ENCODE data around the gene NCAPD3.
A peak's percentile ranks its signal among the peaks of the same experiment; 100 is the strongest.
"Not testable (repeated sequence)": the region's sequence is repeated elsewhere in the genome, so short reads cannot be mapped to it uniquely, and the experiment has no call there.

NCAPD3 gene, protein sequence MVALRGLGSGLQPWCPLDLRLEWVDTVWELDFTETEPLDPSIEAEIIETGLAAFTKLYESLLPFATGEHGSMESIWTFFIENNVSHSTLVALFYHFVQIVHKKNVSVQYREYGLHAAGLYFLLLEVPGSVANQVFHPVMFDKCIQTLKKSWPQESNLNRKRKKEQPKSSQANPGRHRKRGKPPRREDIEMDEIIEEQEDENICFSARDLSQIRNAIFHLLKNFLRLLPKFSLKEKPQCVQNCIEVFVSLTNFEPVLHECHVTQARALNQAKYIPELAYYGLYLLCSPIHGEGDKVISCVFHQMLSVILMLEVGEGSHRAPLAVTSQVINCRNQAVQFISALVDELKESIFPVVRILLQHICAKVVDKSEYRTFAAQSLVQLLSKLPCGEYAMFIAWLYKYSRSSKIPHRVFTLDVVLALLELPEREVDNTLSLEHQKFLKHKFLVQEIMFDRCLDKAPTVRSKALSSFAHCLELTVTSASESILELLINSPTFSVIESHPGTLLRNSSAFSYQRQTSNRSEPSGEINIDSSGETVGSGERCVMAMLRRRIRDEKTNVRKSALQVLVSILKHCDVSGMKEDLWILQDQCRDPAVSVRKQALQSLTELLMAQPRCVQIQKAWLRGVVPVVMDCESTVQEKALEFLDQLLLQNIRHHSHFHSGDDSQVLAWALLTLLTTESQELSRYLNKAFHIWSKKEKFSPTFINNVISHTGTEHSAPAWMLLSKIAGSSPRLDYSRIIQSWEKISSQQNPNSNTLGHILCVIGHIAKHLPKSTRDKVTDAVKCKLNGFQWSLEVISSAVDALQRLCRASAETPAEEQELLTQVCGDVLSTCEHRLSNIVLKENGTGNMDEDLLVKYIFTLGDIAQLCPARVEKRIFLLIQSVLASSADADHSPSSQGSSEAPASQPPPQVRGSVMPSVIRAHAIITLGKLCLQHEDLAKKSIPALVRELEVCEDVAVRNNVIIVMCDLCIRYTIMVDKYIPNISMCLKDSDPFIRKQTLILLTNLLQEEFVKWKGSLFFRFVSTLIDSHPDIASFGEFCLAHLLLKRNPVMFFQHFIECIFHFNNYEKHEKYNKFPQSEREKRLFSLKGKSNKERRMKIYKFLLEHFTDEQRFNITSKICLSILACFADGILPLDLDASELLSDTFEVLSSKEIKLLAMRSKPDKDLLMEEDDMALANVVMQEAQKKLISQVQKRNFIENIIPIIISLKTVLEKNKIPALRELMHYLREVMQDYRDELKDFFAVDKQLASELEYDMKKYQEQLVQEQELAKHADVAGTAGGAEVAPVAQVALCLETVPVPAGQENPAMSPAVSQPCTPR (N-terminal part only)

DNA sequence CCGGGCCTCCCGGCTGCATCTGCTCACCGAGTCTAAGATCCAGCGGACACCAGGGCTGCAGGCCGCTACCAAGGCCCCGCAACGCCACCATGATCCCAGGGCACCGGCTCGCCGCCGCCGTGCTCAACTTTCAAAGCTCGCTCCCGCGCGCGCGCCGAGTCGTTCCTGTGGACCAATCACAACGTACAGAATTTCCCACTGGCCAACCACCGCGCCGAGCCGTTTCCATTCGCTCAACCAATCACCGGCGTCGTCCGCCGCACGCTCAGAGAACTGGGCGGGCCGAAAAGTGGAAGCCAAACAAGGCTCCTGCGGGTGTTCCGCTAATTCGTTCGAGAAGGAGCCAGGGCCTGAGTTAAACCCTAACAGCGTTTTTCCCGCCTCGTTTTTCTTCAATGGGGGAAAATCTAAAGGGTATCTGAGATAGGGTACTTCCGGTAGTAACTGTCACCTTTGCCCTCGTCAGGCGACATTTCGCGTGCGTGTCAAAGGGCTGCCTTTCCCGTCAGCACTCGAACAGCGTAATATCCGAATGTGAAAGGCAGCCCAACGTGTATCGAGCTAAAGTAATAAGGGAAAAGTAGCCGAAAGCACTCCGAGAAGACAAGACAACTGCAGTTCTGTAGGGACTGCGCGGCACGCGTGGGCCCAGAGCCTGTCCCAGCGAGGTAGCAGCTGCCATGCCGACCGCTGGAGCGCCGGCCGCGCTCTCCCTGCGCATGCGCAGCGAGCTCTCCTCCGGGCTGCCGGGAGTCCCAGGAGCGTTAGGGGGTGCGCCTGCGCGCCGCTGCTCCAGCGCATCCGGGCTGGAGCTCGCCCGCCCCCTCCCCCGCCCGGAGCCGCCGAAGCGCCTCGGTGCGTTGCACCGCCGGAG, at the start of gene NCAPD3, which contains the start of gene VPS26B:
TSS of gene NCAPD3 (minus strand) at position 132 of the 874 bp plus-strand sequence. CDS start at position 91, 41 bp downstream.
TSS of gene VPS26B (plus strand) at position 836 of the 874 bp plus-strand sequence. CDS start 452 bp downstream, outside the sequence.
- peak; percentile 89 to 95 (median 91) for DNase-seq (ENCODE audit: low read depth in 2 of 3, low spot score in 2 of 3)

DNA sequence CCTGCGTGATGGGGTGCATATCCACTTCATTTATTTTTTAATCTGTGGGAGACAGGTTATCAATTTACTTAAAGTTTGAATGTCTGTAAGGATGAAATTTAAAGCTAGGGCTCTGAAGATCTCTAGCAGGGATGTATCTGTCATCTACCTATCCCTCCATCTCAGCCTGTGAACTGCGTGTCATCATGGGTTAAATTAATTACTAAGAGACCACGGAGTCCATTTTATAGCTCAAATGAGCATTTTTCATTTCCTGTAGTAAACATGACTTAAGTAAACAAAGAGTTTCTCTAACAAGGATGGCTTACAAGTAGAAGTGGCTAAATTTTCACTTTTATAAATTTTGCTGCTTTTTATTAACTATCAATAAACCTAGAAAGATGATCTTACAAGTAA, 49.5 kb upstream of the NCAPD3 start:
- no peak for DNase-seq (ENCODE audit: low read depth in 2 of 3, low spot score in 2 of 3)

DNA sequence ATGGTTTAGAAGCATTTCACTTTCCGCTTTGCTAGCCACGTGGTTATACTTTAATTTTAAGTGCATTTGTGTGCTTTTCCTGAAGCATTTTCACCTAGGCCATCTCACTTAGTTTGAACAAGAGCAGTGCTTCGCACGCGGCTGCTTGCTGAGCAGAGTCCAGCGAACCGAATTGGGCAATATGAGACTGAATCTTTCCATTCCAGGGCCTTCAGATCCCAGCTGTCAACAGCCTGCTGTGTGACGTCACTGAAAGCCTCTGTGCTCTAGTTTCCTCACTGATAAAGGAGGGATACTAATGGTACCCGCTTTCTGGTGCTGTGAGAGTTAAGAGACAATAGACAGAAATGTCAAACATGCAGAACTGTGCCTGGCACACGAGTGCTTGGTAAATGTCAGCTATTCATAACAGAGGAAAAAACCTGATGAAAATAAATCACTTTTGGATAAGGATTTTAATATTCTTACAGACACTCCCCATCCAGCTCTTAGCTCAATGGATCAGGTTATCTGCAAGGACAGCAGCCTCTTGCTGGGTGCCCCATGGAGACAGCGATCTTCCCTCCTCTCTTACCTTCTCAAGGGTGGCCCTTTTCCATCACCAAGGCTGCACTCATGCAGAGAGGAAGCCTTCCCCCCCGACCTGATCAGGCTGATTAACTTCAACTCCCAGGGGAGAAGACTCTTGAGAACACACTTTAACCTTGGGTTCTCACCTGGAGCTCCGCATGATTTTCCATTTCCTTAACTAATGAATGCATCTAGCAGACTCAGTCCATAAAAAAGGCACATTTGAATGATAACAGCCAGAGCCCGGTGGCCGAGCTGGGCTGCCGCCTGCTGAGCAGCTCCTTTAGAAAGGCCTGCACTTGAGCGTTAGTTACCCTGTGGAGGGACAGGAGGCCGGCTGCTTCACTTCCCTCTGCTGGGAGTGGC, 48.9 kb upstream of the NCAPD3 start:
- DNase-seq (ENCODE audit: low read depth in 2 of 3, low spot score in 2 of 3), result no peak

DNA sequence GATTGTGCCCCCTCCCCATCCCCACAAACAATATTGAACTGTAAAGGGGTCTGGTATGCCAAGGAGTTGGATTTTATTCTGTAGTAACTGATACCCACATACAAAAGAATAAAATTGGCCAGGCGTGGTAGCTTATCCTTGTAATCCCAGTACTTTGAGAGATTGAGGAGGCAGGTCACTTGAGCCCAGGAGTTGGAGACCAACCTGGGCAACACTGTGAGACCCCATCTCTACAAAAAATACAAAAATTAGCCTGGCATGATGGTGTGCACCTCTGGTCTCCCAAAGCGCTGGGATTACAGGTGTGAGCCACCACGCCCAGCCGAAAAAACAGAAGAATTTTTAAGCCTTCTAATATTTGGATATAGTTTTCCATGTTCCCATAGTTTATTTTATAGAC, 48.2 kb upstream of the NCAPD3 start:
- DNase-seq (ENCODE audit: low read depth in 2 of 3, low spot score in 2 of 3), result no peak

DNA sequence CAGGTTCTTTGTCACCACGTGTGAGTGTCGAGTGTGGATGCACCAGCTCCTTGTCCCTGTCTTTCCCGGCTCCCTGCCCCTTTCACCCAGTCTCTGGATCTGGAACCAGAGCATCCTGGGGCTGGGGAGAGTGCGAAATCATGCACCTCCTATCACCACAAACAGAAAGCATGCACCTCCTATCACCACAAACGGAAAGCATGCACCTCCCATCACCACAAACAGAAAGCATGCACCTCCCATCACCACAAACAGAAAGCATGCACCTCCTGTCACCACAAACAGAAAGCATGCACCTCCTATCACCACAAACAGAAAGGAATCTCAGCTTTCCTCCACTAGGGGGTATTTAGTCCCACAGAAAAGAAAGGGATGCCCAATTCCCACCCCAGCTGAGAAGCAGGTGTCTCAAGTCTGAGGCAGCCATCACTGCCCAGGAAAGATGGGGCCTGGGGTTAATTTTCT, 46.5 kb upstream of the NCAPD3 start:
- no peak for DNase-seq (ENCODE audit: low read depth in 2 of 3, low spot score in 2 of 3)

DNA sequence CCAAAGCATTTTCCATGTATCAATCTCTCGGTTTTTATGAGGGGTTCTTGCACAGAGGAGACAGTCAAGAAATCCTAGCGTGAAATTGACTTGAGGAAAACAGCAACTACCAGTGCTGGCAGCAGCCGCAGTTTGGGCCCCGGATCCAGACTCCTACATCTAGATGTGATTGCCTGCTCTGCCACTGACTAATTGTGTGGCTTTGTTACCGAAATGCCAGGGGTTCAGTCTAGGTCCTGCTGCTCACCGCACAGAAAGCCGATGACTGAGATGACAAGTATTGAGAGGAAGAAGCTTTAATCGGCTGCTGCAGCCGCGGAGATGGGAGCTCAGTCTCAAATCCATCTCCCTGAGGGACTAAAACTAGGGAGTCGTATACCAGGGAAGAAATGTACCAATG, 44.2 kb upstream of the NCAPD3 start:
- no peak for DNase-seq (ENCODE audit: low read depth in 2 of 3, low spot score in 2 of 3)

DNA sequence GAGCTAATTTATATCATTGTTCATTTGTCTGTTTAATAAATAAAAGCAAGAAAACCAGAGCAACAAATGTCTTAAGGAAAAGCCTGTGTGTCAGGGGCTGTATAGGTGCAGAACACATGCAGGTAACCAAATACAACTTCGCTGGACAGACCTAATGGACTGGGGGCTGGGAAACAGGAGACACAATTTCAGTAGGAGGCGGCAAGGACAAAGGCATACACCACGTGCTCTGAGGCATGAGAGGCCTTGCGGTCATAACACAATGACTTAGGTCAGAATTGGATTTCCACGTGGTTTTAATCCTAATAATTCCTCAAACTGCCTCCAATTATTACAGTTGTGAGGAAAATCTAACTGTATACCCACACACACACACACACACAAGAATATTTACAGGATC, 43.7 kb upstream of the NCAPD3 start:
- DNase-seq (ENCODE audit: low read depth in 2 of 3, low spot score in 2 of 3), result no peak

DNA sequence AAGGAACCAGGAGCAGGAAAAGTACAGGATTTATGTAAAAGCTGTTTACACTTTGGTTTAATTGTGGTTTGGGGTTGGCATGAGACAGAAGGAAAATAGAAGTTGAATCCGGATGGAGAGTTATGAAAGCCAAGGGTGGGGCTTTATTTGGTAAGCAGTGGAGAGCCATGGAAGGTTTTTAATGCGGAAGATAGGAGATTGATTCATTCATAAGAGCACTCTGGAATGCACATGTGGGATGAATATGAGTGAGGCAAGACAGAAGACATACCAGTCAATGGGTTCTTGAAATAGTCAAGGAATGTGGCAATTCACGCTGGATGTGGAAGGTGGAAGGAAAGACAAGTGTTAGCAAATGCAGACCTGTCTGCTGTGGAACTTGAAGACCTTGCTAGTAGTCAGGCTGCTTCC, 43.1 kb upstream of the NCAPD3 start:
- no peak for DNase-seq (ENCODE audit: low read depth in 2 of 3, low spot score in 2 of 3)

DNA sequence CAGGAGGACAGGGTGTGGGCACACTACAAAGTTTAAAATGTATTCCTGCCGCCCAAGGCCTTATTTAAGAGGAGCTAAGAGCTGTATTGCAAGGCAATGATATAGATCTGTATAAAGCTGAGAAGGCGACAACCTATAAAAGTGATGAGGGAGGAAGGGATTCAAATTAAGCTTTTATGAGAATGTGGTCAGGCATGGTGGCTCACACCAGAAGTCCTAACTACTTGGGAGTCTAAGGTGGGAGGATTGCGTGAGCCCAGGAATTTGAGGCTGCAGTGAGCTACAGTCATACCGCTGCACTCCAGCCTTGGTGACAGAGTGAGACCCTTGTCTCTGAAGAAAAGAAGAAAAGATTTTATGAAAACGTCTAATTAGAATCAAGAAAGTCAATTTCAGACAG, 42.7 kb upstream of the NCAPD3 start:
- DNase-seq (ENCODE audit: low read depth in 2 of 3, low spot score in 2 of 3), result no peak

DNA sequence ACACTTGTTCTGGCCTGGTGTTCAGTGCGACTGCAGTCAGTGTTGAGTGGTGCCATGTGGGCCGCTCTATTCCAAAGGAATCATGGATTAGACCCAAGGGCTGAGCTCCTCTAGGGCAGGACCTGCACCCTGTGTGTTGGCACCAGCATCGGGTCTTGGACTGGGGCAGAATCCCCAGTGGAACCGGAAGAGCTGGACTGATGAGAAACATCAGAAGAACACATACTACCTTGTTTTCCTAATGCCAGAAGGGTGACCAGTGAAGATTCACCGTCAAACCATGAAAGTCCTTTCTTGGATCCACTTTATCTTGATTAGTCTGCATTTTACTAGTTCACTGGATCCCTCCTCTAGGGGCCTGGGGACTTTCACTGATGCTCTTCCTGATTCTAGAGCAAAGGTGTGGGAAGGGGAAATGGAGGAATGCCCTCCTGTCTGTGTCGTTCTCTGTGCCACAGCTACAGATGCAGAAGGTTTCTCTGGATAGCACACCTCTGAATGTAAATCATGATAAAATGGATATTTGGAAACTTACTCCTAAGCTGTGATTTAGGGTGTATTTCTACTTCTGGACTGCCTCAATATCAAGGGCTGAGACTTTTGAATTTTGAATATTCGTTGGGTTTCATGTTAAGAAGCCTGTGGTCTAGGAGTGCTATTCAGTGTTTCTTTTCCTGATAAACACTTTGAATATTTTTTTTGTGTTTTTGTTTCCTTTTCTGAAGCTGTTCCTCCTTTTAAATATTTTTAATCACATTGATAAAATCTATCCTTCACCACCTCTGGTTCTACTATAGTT, 41.4 kb upstream of the NCAPD3 start:
- no peak for DNase-seq (ENCODE audit: low read depth in 2 of 3, low spot score in 2 of 3)

DNA sequence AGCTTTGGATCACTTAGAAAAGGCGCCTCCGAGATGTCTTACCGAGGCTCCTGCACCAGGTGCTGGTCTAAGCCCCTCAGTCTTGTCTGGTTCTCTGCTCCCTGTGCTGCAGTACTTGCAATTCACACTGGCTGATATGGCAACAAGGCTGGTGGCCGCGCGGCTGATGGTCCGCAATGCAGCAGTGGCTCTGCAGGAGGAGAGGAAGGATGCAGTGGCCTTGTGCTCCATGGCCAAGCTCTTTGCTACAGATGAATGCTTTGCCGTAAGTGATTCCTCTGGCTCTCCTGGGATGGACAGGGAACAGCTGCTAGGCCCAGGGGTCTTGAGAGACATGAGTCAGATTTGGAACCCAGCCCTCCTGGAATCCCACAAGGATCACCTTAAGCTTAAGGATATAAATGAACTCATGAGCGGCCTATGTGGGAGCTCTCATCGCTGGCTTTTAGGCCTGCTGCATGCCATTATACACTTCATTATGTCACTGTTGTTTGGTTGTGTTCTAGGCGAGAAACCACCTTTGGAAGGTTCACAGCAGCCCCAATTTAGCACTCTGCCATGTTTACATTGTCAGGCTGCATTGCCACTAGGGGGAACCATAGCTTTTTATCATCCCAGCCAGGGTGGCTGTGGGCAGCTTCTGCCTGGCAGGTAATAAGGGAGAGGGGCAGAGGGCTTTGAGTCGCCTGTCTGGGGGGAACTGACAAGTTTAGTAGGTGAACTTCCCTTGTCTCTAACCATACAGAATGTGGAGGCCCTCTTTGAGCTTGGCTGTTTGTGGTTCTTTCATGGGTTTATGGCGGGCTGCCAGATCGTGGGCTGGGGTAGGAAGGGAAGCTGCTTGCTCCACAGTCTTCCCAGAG, 38.1 kb upstream of the NCAPD3 start:
- DNase-seq (ENCODE audit: low read depth in 2 of 3, low spot score in 2 of 3), result no peak

DNA sequence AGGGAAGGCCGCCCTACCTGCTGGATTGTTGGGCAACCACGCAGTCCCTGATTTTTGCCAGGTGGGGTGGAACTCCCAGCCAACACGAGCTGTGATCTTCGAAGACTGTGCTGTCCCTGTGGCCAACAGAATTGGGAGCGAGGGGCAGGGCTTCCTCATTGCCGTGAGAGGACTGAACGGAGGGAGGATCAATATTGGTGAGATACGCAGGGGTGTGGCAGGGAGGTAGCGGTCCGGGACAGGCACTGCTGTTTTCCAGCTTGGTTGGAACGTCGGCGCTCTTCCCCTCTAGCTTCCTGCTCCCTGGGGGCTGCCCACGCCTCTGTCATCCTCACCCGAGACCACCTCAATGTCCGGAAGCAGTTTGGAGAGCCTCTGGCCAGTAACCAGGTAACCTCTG, 37.2 kb upstream of the NCAPD3 start:
- no peak for DNase-seq (ENCODE audit: low read depth in 2 of 3, low spot score in 2 of 3)

DNA sequence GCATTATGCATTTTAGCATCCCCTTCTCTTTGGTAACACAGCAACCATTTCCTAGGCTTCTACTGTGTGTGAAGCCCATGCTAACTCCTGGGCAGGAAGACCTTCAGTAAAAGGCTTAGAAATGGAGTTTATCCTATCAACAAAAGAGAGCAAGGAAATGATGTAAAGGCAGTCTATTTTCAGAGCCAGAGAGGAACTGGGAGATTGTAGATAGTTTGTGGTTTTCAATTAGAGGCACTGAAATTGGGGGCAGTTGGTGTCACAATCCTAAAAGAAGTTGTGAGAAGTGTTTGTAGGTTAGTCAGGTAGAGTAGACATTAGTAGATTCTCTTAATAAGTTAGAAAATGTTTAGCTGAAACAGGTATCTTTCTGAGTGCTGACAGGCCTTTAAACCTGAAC, 36.7 kb upstream of the NCAPD3 start:
- no peak for DNase-seq (ENCODE audit: low read depth in 2 of 3, low spot score in 2 of 3)

DNA sequence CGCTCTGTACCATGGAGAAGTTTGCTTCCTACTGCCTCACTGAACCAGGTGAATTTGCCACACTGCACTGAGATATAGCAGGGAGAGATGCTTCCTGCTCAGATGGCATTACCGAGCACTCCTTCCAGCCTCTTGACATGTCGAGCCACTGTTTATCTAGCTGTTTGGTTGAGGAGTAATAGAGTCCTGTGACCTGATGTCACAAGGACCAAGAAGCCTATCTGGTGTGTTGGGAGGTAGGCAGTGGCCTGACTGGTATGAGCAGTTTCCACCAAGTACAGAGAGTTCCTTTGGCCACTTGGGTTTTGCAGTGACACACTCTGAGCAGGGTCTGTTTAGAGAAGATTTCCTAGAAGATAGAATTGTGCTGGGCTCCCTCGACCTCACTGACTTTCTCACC, 34.8 kb upstream of the NCAPD3 start:
- DNase-seq (ENCODE audit: low read depth in 2 of 3, low spot score in 2 of 3), result no peak

DNA sequence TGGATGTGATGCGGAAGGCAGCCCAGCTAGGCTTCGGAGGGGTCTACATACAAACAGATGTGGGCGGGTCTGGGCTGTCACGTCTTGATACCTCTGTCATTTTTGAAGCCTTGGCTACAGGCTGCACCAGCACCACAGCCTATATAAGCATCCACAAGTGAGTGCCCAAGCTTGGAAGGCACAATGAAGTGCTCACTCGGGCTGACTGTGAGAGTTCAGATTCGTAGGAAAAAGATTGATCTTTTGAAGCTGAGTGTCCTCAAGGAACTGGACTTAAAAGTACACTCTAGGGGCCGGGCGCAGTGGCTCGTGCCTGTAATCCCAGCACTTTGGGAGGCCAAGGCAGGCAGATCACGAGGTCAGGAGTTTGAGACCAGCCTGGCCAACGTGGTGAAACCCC, 33.3 kb upstream of the NCAPD3 start:
- DNase-seq (ENCODE audit: low read depth in 2 of 3, low spot score in 2 of 3), result no peak

DNA sequence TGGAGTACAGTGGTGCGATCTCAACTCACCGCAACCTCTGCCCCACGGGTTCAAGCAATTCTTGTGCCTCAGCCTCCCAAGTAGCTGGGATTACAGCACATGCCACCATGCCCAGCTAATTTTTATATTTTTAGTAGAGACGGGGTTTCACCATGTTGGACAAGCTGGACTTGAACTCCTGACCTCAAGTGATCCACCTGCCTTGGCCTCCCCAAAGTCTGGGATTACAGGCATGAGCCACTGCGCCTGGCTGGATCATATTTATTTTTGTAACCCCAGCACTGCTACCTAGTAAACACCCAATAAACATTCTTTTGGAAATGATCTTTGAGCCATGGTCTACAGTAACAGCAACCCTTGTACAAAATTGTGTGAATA, 31.4 kb upstream of the NCAPD3 start:
- DNase-seq (ENCODE audit: low read depth in 2 of 3, low spot score in 2 of 3), result not testable (repeated sequence)

All from activated CD8-positive, alpha-beta memory T cell treated with anti-CD3 and anti-CD28 coated beads for 48 hours (primary cell).